Gastrocnemius medialis (tissue), 4 donors: ENCODE data around the gene BEST1.

Source experiments
- CTCF ChIP-seq, 5 experiments: fragments of 450-650 bp in 3 of 5; fragments of 200-600 bp in 2 of 5; sonication (generic) in 2 of 5; IDR thresholded peaks in 4 of 5; conservative IDR thresholded peaks in 1 of 5; 1 replicate in 4 of 5; 2 replicates in 1 of 5; pipeline ENCODE4 v1.5.1; 2016 to 2019; ENCODE audit warnings: antibody characterized with exemption in 5 of 5, mild to moderate bottlenecking in 3 of 5, moderate library complexity in 3 of 5
- POLR2A ChIP-seq, 2 donors: fragments of 450-650 bp; IDR thresholded peaks; one replicate each; pipeline ENCODE4 v1.6.1; 2017; ENCODE audit warnings: antibody characterized with exemption in 2 of 2, mild to moderate bottlenecking in 2 of 2, moderate library complexity in 2 of 2

GRCh38 chr11:61910187-61911127 lies 39.7 kb upstream of the BEST1 start:
- no peak for TF ChIP-seq POLR2A (IDR thresholded peaks at IDR 0.05)
- TF ChIP-seq CTCF (IDR thresholded peaks at IDR 0.05 in 4 of 5, conservative IDR thresholded peaks at IDR 0.05 in 1 of 5) = no peak
